Measurements from ENCODE around the gene IPO4. TPM values are rescaled to one million over a fixed set of nuclear protein-coding genes. Genes with fewer than 3 reads are reported as not detected.
A peak's percentile ranks its signal among the peaks of the same experiment; 100 is the strongest.

IPO4 gene
- total and polyA plus RNA-seq, 2 of the 13 experiments (the other 11 are each of a cell fraction or from before 2014, with no cell fraction given), result 39.0 to 179 TPM

DNA sequence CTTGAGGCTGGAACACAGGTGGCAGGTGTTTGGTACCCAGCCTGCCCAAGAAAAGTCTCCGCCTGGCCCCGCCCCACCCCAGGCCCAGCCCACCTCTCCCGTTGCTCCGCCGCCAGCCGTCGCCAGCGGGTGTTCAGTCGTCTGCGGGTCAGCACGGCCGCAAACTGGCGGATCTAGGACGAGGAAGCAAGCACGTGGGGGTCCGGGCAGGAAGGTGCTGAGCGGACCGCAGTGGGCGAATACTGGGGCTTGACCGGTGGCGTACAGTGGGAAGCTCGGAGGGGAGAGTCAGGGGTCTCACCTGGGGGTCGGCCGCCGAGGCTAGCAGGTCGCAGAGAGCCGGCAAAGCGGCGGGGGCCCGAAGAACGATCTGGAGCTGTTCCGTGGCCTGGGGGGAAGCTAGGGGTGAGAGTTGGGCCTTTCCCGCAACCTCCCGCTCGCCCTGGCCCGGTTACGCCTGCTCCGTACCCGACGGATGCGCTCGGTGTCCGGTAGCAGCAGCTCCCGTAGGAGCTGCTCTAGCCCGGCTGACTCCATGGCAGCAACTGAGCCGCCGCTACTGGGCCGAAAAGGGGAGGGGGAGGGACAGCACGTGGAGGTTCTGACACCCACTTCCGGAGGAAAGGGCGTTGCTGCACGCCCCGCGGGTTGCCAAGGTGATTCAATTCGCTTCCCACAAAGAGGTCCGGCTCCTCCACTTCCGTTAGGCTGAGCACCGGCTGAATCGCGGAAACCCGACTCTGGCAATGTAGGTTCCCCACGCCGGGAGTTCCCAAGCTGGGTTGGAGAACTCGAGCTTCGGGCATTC, at the start of gene IPO4 (continued):
- TF ChIP-seq, protein P1, sequence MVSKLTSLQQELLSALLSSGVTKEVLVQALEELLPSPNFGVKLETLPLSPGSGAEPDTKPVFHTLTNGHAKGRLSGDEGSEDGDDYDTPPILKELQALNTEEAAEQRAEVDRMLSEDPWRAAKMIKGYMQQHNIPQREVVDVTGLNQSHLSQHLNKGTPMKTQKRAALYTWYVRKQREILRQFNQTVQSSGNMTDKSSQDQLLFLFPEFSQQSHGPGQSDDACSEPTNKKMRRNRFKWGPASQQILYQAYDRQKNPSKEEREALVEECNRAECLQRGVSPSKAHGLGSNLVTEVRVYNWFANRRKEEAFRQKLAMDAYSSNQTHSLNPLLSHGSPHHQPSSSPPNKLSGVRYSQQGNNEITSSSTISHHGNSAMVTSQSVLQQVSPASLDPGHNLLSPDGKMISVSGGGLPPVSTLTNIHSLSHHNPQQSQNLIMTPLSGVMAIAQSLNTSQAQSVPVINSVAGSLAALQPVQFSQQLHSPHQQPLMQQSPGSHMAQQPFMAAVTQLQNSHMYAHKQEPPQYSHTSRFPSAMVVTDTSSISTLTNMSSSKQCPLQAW (CRISPR knock-in tag; IDR thresholded peaks at IDR 0.05), result peak; percentile 94; the same call in 1 of the 2 replicates
- peak; percentile 29; the same call in 1 of the 2 replicates for TF ChIP-seq RARG (CRISPR knock-in tag; IDR thresholded peaks at IDR 0.05; ENCODE audit: low read depth)
- peak; percentile 77 for TF ChIP-seq ZNF724P (CRISPR knock-in tag; IDR thresholded peaks at IDR 0.05; ENCODE audit: borderline replicate concordance)
- TF ChIP-seq, protein P2, sequence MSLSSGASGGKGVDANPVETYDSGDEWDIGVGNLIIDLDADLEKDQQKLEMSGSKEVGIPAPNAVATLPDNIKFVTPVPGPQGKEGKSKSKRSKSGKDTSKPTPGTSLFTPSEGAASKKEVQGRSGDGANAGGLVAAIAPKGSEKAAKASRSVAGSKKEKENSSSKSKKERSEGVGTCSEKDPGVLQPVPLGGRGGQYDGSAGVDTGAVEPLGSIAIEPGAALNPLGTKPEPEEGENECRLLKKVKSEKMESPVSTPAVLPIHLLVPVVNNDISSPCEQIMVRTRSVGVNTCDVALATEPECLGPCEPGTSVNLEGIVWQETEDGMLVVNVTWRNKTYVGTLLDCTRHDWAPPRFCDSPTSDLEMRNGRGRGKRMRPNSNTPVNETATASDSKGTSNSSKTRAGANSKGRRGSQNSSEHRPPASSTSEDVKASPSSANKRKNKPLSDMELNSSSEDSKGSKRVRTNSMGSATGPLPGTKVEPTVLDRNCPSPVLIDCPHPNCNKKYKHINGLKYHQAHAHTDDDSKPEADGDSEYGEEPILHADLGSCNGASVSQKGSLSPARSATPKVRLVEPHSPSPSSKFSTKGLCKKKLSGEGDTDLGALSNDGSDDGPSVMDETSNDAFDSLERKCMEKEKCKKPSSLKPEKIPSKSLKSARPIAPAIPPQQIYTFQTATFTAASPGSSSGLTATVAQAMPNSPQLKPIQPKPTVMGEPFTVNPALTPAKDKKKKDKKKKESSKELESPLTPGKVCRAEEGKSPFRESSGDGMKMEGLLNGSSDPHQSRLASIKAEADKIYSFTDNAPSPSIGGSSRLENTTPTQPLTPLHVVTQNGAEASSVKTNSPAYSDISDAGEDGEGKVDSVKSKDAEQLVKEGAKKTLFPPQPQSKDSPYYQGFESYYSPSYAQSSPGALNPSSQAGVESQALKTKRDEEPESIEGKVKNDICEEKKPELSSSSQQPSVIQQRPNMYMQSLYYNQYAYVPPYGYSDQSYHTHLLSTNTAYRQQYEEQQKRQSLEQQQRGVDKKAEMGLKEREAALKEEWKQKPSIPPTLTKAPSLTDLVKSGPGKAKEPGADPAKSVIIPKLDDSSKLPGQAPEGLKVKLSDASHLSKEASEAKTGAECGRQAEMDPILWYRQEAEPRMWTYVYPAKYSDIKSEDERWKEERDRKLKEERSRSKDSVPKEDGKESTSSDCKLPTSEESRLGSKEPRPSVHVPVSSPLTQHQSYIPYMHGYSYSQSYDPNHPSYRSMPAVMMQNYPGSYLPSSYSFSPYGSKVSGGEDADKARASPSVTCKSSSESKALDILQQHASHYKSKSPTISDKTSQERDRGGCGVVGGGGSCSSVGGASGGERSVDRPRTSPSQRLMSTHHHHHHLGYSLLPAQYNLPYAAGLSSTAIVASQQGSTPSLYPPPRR (CRISPR knock-in tag; IDR thresholded peaks at IDR 0.05; ENCODE audit: borderline replicate concordance), result peak; percentile 83
- TF ChIP-seq SP4 (CRISPR knock-in tag; IDR thresholded peaks at IDR 0.05), result peak; percentile 94
- TF ChIP-seq TP53 (CRISPR knock-in tag; conservative IDR thresholded peaks at IDR 0.05), result peak; percentile 79
- TF ChIP-seq, protein P3, sequence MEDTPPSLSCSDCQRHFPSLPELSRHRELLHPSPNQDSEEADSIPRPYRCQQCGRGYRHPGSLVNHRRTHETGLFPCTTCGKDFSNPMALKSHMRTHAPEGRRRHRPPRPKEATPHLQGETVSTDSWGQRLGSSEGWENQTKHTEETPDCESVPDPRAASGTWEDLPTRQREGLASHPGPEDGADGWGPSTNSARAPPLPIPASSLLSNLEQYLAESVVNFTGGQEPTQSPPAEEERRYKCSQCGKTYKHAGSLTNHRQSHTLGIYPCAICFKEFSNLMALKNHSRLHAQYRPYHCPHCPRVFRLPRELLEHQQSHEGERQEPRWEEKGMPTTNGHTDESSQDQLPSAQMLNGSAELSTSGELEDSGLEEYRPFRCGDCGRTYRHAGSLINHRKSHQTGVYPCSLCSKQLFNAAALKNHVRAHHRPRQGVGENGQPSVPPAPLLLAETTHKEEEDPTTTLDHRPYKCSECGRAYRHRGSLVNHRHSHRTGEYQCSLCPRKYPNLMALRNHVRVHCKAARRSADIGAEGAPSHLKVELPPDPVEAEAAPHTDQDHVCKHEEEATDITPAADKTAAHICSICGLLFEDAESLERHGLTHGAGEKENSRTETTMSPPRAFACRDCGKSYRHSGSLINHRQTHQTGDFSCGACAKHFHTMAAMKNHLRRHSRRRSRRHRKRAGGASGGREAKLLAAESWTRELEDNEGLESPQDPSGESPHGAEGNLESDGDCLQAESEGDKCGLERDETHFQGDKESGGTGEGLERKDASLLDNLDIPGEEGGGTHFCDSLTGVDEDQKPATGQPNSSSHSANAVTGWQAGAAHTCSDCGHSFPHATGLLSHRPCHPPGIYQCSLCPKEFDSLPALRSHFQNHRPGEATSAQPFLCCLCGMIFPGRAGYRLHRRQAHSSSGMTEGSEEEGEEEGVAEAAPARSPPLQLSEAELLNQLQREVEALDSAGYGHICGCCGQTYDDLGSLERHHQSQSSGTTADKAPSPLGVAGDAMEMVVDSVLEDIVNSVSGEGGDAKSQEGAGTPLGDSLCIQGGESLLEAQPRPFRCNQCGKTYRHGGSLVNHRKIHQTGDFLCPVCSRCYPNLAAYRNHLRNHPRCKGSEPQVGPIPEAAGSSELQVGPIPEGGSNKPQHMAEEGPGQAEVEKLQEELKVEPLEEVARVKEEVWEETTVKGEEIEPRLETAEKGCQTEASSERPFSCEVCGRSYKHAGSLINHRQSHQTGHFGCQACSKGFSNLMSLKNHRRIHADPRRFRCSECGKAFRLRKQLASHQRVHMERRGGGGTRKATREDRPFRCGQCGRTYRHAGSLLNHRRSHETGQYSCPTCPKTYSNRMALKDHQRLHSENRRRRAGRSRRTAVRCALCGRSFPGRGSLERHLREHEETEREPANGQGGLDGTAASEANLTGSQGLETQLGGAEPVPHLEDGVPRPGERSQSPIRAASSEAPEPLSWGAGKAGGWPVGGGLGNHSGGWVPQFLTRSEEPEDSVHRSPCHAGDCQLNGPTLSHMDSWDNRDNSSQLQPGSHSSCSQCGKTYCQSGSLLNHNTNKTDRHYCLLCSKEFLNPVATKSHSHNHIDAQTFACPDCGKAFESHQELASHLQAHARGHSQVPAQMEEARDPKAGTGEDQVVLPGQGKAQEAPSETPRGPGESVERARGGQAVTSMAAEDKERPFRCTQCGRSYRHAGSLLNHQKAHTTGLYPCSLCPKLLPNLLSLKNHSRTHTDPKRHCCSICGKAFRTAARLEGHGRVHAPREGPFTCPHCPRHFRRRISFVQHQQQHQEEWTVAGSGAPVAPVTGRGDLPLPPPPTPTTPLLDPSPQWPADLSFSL (CRISPR knock-in tag; IDR thresholded peaks at IDR 0.05), result no peak; the same call in none of the 2 replicates
- TF ChIP-seq FLYWCH1 (CRISPR knock-in tag; IDR thresholded peaks at IDR 0.05), result no peak; the same call in 1 of the 2 replicates
- TF ChIP-seq PCBP1 (IDR thresholded peaks at IDR 0.05; ENCODE audit: borderline replicate concordance, low read depth, low read length), result peak; percentile 99
- TF ChIP-seq PHB2 (IDR thresholded peaks at IDR 0.05; ENCODE audit: partially characterized antibody), result no peak
- no peak for TF ChIP-seq TCF12 (IDR thresholded peaks at IDR 0.05)
- peak; percentile 99 for TF ChIP-seq TCF12 (CRISPR knock-in tag; IDR thresholded peaks at IDR 0.05)
- TF ChIP-seq, protein P4, sequence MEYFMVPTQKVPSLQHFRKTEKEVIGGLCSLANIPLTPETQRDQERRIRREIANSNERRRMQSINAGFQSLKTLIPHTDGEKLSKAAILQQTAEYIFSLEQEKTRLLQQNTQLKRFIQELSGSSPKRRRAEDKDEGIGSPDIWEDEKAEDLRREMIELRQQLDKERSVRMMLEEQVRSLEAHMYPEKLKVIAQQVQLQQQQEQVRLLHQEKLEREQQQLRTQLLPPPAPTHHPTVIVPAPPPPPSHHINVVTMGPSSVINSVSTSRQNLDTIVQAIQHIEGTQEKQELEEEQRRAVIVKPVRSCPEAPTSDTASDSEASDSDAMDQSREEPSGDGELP (IDR thresholded peaks at IDR 0.05; ENCODE audit: borderline replicate concordance, low read depth), result peak; percentile 89
- no peak for TF ChIP-seq SETDB1 (CRISPR knock-in tag; IDR thresholded peaks at IDR 0.05; ENCODE audit: borderline replicate concordance)
- no peak for TF ChIP-seq EZH2 (conservative IDR thresholded peaks at IDR 0.05; ENCODE audit: low read depth, low read length)

Data from HepG2 (cell line).